GM12892 (cell line): ENCODE data around the gene ZSCAN16.

Experiments
- POLR2A ChIP-seq: IDR thresholded peaks from 2 replicates; pipeline ENCODE4 v1.6.1; 2011; ENCODE audit warnings: low read depth, low read length, control low read depth
- TAF1 ChIP-seq: IDR thresholded peaks from 2 replicates; pipeline ENCODE4 v1.6.1; 2011; ENCODE audit warnings: low read depth, mild to moderate bottlenecking, control low read depth, low read length, borderline replicate concordance

GRCh38 chr6:28172006-28172405, 47.6 kb downstream of the ZSCAN16 start:
- TF ChIP-seq TAF1, result no peak
- TF ChIP-seq POLR2A, result no peak
